SK-N-SH treated with all-trans-retinoic acid at 6 μM for 48 hours (cell line): Measurements from ENCODE around the gene ESD.
"Not testable (repeated sequence)": the region's sequence is repeated elsewhere in the genome, so short reads cannot be mapped to it uniquely, and the experiment has no call there.

Experiments used
- ATAC-seq: fragments of 200-7000 bp; cut with Tn5 transposase; 3 replicates; pipeline ENCODE4 v1.9.1; 2020; ENCODE audit warnings: mild to moderate bottlenecking, moderate library complexity
- ARNTL ChIP-seq: fragments of 450-650 bp; formaldehyde crosslinking; IDR thresholded peaks from 2 replicates; pipeline ENCODE4 v1.5.0; 2020; ENCODE audit warnings: low read depth, mild to moderate bottlenecking, moderate library complexity, borderline replicate concordance
- BACH2 ChIP-seq: fragments of 250-450 bp; sonication (Bioruptor Pico); IDR thresholded peaks from 2 replicates; pipeline ENCODE4 v1.9.0; 2021; ENCODE audit warnings: mild to moderate bottlenecking, borderline replicate concordance
- CSDC2 ChIP-seq: fragments of 250-450 bp; sonication (Bioruptor Pico); IDR thresholded peaks from 2 replicates; pipeline ENCODE4 v1.5.0; 2020; ENCODE audit warnings: mild to moderate bottlenecking, moderate library complexity
- ESRRG ChIP-seq: fragments of 250-450 bp; sonication (Bioruptor Pico); IDR thresholded peaks from 2 replicates; pipeline ENCODE4 v1.6.1; 2021; ENCODE audit warnings: mild to moderate bottlenecking
- GLIS3 ChIP-seq: fragments of 250-450 bp; sonication (Bioruptor Pico); IDR thresholded peaks from 2 replicates; pipeline ENCODE4 v1.5.0; 2020; ENCODE audit warnings: mild to moderate bottlenecking, moderate library complexity
- ISL1 ChIP-seq: fragments of 250-450 bp; sonication (Bioruptor Pico); IDR thresholded peaks from 2 replicates; pipeline ENCODE4 v2.1.2; 2022; ENCODE audit warnings: mild to moderate bottlenecking, moderate library complexity
- OSR1 ChIP-seq: fragments of 250-450 bp; sonication (Bioruptor Pico); IDR thresholded peaks from 2 replicates; pipeline ENCODE4 v1.8.0; 2022; ENCODE audit warnings: moderate library complexity, mild to moderate bottlenecking, inconsistent platforms
- PPARA ChIP-seq: fragments of 250-450 bp; sonication (Bioruptor Pico); IDR thresholded peaks from 2 replicates; pipeline ENCODE4 v1.5.0; 2020; ENCODE audit warnings: mild to moderate bottlenecking, borderline replicate concordance
- RARB ChIP-seq: fragments of 250-450 bp; sonication (Bioruptor Pico); IDR thresholded peaks from 2 replicates; pipeline ENCODE4 v1.8.0; 2021; ENCODE audit warnings: mild to moderate bottlenecking, moderate library complexity
- SNAI2 ChIP-seq: fragments of 250-450 bp; sonication (Bioruptor Pico); IDR thresholded peaks from 2 replicates; pipeline ENCODE4 v1.5.0; 2020; ENCODE audit warnings: mild to moderate bottlenecking, moderate library complexity
- TCF4 ChIP-seq: fragments of 250-450 bp; sonication (Bioruptor Pico); IDR thresholded peaks from 2 replicates; pipeline ENCODE4 v1.8.0; 2021; ENCODE audit warnings: mild to moderate bottlenecking, moderate library complexity, borderline replicate concordance
- TOX ChIP-seq: fragments of 250-450 bp; sonication (Bioruptor Pico); IDR thresholded peaks from 2 replicates; pipeline ENCODE4 v1.8.0; 2021; ENCODE audit warnings: mild to moderate bottlenecking, moderate library complexity, borderline replicate concordance
- TSHZ2 ChIP-seq: fragments of 250-450 bp; sonication (Bioruptor Pico); IDR thresholded peaks from 2 replicates; pipeline ENCODE4 v1.5.0; 2020; ENCODE audit warnings: mild to moderate bottlenecking, moderate library complexity
- ZC3H10 ChIP-seq: fragments of 250-450 bp; sonication (Bioruptor Pico); IDR thresholded peaks from 2 replicates; pipeline ENCODE4 v1.5.1; 2021; ENCODE audit warnings: mild to moderate bottlenecking, moderate library complexity
- ZFP3 ChIP-seq: fragments of 250-450 bp; sonication (Bioruptor Pico); IDR thresholded peaks from 2 replicates; pipeline ENCODE4 v1.5.0; 2020; ENCODE audit warnings: mild to moderate bottlenecking, moderate library complexity
- ZFP30 ChIP-seq: fragments of 450-650 bp; formaldehyde crosslinking; IDR thresholded peaks from 2 replicates; pipeline ENCODE4 v1.5.0; 2022; ENCODE audit warnings: mild to moderate bottlenecking, moderate library complexity
- ZNF565 ChIP-seq: fragments of 450-650 bp; formaldehyde crosslinking; conservative IDR thresholded peaks from 2 replicates; pipeline ENCODE4 v1.5.0; 2020; ENCODE audit warnings: low read depth, mild to moderate bottlenecking, moderate library complexity
- ZNF70 ChIP-seq: fragments of 450-650 bp; formaldehyde crosslinking; IDR thresholded peaks from 2 replicates; pipeline ENCODE4 v1.5.0; 2020; ENCODE audit warnings: mild to moderate bottlenecking, moderate library complexity
- ZNF8 ChIP-seq: fragments of 450-650 bp; formaldehyde crosslinking; IDR thresholded peaks from 2 replicates; pipeline ENCODE4 v1.5.0; 2020; ENCODE audit warnings: mild to moderate bottlenecking, moderate library complexity
- TF ChIP-seq, protein P1 (sequence below): fragments of 250-450 bp; sonication (Bioruptor Pico); IDR thresholded peaks from 2 replicates; pipeline ENCODE4 v1.5.1; 2020; ENCODE audit warnings: low read depth, mild to moderate bottlenecking, moderate library complexity
- TF ChIP-seq, protein P2 (sequence below): fragments of 250-450 bp; sonication (Bioruptor Pico); IDR thresholded peaks from 2 replicates; pipeline ENCODE4 v1.5.1; 2021; ENCODE audit warnings: mild to moderate bottlenecking, moderate library complexity
- TF ChIP-seq, protein P3 (sequence below): fragments of 250-450 bp; sonication (Bioruptor Pico); IDR thresholded peaks from 2 replicates; pipeline ENCODE4 v1.8.0; 2020; ENCODE audit warnings: mild to moderate bottlenecking, moderate library complexity, borderline replicate concordance
- TF ChIP-seq, protein P4 (sequence below): fragments of 250-450 bp; sonication (Bioruptor Pico); IDR thresholded peaks from 2 replicates; pipeline ENCODE4 v1.8.0; 2021; ENCODE audit warnings: low read depth, mild to moderate bottlenecking, moderate library complexity, borderline replicate concordance

The ESD gene

DNA sequence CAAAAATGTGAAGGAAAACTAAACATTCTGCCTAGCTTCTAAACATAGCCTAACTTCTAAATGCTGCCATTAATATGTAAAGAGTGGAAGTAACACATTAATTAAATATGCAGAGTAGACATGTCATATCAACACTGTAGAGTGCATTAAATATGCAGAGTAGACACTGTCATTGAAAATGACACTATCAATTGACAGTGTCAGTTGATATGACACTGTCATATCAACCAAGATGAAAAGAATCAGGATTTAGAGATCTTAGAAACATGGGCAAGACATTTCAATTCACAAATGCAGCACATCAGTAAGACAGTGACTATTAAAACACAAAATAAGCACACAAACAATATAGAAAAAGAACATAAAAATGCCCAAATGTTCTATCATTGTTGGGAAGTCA, 25.3 kb downstream of the ESD start:
- no peak for ATAC-seq
- TF ChIP-seq, protein P1, sequence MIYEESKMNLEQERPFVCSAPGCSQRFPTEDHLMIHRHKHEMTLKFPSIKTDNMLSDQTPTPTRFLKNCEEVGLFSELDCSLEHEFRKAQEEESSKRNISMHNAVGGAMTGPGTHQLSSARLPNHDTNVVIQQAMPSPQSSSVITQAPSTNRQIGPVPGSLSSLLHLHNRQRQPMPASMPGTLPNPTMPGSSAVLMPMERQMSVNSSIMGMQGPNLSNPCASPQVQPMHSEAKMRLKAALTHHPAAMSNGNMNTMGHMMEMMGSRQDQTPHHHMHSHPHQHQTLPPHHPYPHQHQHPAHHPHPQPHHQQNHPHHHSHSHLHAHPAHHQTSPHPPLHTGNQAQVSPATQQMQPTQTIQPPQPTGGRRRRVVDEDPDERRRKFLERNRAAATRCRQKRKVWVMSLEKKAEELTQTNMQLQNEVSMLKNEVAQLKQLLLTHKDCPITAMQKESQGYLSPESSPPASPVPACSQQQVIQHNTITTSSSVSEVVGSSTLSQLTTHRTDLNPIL (CRISPR knock-in tag): no peak
- TF ChIP-seq ZFP30 (no peak), OSR1 (no peak), TOX (no peak), ZNF8 (CRISPR knock-in tag) (no peak), ISL1 (CRISPR knock-in tag) (no peak), CSDC2 (CRISPR knock-in tag) (no peak), BACH2 (CRISPR knock-in tag) (no peak), ZC3H10 (CRISPR knock-in tag) (no peak)
- TF ChIP-seq, protein P2, sequence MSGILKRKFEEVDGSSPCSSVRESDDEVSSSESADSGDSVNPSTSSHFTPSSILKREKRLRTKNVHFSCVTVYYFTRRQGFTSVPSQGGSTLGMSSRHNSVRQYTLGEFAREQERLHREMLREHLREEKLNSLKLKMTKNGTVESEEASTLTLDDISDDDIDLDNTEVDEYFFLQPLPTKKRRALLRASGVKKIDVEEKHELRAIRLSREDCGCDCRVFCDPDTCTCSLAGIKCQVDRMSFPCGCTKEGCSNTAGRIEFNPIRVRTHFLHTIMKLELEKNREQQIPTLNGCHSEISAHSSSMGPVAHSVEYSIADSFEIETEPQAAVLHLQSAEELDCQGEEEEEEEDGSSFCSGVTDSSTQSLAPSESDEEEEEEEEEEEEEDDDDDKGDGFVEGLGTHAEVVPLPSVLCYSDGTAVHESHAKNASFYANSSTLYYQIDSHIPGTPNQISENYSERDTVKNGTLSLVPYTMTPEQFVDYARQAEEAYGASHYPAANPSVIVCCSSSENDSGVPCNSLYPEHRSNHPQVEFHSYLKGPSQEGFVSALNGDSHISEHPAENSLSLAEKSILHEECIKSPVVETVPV (CRISPR knock-in tag): no peak
- TF ChIP-seq, protein P3, sequence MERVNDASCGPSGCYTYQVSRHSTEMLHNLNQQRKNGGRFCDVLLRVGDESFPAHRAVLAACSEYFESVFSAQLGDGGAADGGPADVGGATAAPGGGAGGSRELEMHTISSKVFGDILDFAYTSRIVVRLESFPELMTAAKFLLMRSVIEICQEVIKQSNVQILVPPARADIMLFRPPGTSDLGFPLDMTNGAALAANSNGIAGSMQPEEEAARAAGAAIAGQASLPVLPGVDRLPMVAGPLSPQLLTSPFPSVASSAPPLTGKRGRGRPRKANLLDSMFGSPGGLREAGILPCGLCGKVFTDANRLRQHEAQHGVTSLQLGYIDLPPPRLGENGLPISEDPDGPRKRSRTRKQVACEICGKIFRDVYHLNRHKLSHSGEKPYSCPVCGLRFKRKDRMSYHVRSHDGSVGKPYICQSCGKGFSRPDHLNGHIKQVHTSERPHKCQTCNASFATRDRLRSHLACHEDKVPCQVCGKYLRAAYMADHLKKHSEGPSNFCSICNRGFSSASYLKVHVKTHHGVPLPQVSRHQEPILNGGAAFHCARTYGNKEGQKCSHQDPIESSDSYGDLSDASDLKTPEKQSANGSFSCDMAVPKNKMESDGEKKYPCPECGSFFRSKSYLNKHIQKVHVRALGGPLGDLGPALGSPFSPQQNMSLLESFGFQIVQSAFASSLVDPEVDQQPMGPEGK: no peak

- ATAC-seq: not testable (repeated sequence)
Measured at GRCh38 chr13:46769925-46770324, 27.0 kb downstream of the ESD start.

DNA sequence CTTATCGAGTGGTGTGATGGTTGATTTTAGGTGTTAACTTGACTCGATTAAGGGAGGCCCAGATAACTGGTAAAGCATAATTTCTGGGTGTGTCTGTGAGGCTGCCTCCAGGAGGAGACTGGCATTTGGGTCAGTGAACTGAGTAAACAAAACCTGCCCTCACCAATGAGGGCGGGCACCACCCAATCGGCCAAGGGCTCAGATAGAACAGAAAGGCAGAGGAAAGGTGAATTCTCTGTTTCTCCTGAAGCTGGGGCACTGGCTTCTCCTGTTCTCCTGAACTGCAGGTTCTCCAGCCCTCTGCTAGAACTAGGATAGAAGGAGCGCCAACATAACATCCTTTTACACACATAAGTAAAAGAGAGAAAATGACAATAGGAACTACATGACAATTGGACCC, 35.1 kb downstream of the ESD start:
- no peak for ATAC-seq
- TF ChIP-seq ISL1 (CRISPR knock-in tag) (no peak), ZNF565 (no peak), SNAI2 (no peak), ESRRG (CRISPR knock-in tag) (no peak), TCF4 (CRISPR knock-in tag) (no peak), RARB (CRISPR knock-in tag) (no peak), GLIS3 (CRISPR knock-in tag) (no peak), ARNTL (no peak), ZFP3 (CRISPR knock-in tag) (no peak), ZC3H10 (CRISPR knock-in tag) (no peak), ZFP30 (no peak), CSDC2 (CRISPR knock-in tag) (no peak)
- TF ChIP-seq, protein P2 (CRISPR knock-in tag): no peak
- TF ChIP-seq, protein P4, sequence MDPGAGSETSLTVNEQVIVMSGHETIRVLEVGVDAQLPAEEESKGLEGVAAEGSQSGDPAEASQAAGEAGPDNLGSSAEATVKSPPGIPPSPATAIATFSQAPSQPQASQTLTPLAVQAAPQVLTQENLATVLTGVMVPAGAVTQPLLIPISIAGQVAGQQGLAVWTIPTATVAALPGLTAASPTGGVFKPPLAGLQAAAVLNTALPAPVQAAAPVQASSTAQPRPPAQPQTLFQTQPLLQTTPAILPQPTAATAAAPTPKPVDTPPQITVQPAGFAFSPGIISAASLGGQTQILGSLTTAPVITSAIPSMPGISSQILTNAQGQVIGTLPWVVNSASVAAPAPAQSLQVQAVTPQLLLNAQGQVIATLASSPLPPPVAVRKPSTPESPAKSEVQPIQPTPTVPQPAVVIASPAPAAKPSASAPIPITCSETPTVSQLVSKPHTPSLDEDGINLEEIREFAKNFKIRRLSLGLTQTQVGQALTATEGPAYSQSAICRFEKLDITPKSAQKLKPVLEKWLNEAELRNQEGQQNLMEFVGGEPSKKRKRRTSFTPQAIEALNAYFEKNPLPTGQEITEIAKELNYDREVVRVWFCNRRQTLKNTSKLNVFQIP (CRISPR knock-in tag): no peak
- TF ChIP-seq, protein P3: no peak

GRCh38 chr13:46761174-46761573, 35.8 kb downstream of the ESD start:
- no peak for ATAC-seq
- TF ChIP-seq, protein P1 (CRISPR knock-in tag): no peak
- TF ChIP-seq ZNF70 (CRISPR knock-in tag) (no peak), RARB (CRISPR knock-in tag) (no peak), ISL1 (CRISPR knock-in tag) (no peak), CSDC2 (CRISPR knock-in tag) (no peak), BACH2 (CRISPR knock-in tag) (no peak), ESRRG (CRISPR knock-in tag) (no peak), ARNTL (no peak), ZNF565 (no peak), TCF4 (CRISPR knock-in tag) (no peak), ZNF8 (CRISPR knock-in tag) (no peak), TSHZ2 (no peak), PPARA (no peak), GLIS3 (CRISPR knock-in tag) (no peak)
